IPS-NIHi7 (cell line): ENCODE results near the gene BLACAT1.

Experiments
- DNase-seq: peaks from one replicate; pipeline ENCODE4 v3.0.0; 2012; ENCODE audit warnings: mixed read lengths; ENCODE audit errors: extremely low spot score

The BLACAT1 gene

DNA sequence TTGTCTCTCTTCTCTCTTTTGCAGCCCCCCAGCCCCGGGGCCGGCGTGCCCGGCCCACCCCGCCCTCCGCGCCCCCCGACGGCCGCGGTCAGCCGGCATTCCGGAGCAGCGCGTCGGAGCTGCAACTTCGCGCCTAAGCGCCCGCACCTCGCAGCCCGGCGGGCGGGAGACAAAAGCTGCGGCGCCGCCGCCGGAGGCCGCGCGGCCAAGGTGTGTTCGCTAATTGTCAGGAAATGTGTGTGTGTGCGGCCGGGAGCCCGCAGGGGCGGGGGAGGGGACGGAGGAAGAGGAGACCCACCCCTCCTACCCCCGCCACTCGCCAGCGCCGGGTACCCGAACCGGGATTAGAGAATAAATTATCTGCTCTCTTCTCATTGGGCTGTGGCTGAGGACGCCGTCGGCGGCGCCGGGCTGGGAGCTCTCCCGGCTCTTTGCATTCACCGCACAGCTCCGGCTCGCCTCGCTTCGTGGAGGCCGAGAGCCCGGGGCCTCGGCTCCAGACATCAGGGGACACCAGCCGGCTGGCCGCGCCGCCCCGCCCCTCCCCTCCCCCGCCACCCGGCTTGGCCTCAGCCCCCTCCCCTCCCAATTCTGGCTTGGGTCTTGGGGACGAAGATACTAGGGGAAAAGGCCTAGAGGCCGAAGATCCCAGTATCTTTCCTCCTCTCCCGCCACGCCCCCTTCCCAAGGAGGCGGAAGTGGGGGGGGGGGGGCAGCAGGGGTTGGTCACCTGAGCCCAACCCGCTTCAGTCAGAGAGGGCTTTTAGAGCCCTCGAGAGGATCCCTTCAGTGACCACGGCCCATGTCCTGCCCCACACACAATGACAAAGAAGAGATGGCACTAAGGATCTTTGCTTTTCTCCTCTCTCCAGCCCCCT, 1.3 kb upstream of the BLACAT1 start:
- peak; percentile 75 for DNase-seq

DNA sequence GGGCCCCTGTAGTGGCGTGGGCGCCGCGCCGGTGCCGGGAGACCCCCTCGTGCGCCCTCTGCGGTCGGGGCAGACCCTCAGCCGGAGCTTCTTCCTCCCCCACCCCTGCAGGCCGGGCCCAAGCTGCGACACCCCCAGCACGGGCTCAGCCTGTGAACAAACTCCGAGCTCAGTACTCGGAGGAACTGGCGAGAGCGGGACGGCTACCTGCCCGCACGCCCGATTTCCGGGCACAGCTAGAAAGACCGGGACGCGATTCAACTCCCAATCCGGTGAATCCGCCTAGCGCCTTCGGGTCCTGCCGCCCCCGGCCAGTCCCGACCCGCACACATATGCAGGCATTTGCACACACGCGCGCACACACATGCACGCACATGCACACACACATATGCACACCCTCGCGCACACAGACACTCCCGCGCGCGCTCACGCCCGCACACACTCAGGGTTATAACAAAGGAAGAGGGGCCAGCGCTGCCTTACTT, 580 bp upstream of the BLACAT1 start:
- no peak for DNase-seq

DNA sequence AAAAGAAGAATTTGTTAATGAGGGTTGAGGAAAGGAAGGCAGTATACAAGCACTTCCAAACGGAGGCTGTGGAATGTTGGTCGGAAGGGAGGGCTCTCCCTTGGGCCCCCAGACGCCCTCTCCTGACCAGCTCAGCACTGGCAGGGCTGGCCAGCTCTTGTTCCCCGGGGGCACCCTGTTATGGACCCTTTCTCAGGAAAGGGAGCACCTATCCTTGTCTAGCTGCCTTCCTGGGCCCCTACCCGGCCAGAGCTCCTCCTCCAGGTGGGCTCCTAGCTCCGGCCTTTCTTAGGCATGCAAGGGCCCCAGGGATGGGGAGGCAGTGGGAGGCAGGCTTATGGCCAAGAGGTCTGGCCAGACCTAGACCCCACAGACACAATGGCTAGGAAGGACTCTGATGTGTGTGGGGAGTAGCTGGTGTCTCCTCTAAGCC, 926 bp downstream of the BLACAT1 start:
- peak; percentile 35 for DNase-seq

- DNase-seq = no peak
Measured at GRCh38 chr1:205453466-205453865, 2.4 kb downstream of the BLACAT1 start.

DNA sequence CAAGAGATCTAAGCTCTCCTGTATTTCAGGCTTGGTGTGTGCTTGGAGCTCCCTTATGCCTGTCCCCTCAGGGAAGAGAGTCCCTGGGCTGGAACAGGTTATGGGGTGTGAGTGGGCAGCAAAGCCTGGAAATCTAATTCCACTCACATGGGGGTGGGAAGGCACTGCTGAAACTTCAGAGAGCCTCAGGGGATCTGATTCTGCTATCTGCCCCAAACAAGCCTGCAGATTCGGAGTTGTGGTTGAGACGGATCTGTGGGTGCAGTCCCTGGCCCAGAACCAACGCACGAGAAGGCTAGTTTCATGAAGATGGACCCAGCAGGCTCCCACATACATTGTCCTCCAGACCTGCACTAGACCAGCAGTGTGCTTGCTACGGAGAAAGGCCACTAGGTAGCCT, 2.9 kb downstream of the BLACAT1 start:
- no peak for DNase-seq

DNA sequence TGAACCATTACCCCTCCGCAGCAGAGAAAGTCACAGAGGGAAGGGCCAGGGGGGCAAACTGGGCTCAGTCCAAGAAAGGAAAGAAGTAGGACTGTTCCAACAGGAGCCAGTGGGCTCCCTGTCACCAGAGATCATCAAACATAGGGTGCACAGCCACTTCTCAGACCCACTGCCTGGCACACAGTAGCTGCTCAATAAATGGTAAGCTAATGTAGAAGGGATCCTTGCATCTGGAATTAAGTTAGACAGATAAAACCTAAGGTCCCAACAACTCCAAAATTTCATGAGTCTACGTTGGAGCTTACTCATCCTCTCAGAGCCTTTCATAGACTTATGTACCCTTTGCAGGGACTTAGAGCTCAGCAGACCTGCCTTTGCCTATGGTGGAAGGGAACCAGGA, 3.5 kb downstream of the BLACAT1 start:
- no peak for DNase-seq

DNA sequence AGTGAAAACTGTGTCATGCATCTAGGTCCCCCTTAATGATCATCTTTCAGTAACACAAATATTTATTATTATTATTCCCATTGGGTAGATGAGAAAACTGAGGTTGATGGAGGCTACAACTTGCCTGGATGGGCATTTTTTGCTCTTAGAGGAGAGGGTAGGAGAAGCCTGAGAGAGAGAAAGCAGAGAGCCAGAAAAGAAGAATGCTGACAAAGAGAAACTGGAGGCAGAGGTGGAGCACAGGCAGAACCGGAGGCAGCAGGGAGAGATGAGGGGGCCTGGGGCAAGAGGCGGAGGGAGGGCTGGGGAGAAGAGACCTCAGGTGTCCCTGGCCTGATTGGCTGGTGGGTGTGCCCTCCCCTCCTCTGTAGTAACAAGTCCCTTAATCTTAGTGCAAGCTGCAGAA, 4.1 kb downstream of the BLACAT1 start:
- peak; percentile 78 for DNase-seq

DNA sequence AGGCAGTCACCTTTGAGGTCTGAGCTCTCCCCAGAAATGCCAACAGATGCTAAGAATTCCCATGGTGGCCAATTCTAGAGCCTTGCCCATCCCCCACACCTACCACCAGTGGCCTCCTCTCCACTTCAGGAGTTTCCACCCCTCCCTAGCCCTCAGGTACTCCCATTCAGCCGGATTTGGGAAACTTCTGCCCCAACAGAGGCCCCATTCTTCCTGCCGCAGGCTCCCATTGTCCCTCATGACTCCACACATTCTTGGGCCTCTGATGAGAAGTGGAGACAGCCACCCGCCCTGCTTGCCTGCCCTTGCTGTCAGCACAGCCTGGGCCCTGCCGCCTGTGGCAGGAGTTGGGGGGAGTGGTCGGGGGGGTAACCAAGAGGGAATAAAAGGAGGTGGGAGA, 4.6 kb downstream of the BLACAT1 start:
- DNase-seq = no peak

- DNase-seq = peak; percentile 29
Measured at GRCh38 chr1:205450448-205450847, 5.4 kb downstream of the BLACAT1 start.

- peak; percentile 76 for DNase-seq
Measured at GRCh38 chr1:205449750-205450443, 5.9 kb downstream of the BLACAT1 start.

DNA sequence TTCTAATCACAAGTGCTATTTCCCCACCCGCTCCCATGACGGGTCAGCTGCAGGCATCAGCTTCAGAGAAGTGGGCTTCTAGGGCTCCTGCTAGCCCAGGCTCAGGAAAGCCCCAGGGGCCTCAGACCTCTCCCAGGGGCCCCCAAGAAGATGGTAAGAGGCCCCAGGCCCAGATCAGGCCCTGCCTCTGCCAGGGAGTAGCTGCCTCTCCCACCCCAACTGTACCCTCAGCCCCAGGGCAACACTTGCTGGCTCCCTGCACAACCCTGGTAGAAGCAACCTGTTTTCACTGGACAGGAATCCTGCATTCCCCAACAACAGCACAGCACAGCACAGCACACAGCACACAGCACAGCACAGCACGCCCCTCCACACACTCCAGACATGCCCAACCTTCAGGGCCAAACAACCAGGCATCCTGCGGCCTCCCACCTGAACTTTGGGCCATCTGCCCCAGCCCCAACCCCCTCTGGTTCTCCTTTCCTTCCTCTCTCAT, 6.5 kb downstream of the BLACAT1 start:
- DNase-seq = no peak

- DNase-seq = peak; percentile 74
Measured at GRCh38 chr1:205448540-205449253, 7.1 kb downstream of the BLACAT1 start.

DNA sequence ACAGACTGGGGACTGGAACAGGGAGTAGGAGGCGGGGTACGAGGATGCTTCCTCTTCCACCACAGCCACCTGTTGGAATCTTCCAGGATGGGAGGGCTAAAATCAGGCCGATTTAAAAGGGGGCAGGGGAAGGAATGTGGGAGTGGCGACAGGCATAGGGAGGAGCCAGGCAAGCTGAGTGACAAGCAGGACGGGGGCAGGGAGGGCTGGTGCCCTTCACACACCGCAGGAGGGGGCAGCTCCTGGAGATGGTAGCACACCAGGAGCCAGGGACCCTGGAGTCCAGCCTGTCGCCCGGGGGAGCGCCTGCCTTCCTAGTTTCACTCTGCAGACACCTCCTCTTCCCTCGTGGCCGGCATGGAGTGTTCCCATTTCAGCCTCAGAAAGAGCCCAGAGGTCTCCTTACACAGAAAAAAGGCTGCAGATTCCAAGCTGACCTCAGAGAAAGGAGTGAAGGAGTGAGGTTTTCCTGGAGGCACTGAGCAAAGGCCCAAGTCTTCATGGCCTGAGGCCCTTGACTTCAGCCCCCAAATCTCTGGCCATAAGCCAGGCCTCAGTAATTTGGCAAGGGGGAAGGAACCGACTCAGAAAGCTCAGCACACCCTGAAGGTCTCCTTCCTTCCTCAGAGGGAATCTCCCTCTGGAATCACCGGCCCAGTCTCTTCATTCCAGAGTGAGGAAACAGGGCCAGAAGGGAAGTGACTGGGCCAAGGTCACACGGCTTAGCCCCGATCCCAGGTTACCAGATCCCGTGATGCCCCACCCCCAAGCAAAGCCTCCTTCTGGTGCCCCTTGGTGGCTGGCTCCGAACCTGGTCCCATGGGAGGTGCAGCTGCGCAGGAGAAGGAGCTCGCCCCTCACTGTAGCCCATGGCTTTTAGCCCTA, 8.1 kb downstream of the BLACAT1 start:
- peak; percentile 58 for DNase-seq

GRCh38 chr1:205446828-205447227, 9.0 kb downstream of the BLACAT1 start:
- no peak for DNase-seq

- DNase-seq = no peak
Measured at GRCh38 chr1:205445646-205445935, 10.3 kb downstream of the BLACAT1 start.

GRCh38 chr1:205444931-205445645, 10.8 kb downstream of the BLACAT1 start:
- peak; percentile 80 for DNase-seq

- no peak for DNase-seq
Measured at GRCh38 chr1:205444300-205444930, 11.4 kb downstream of the BLACAT1 start.

- DNase-seq = no peak
Measured at GRCh38 chr1:205443585-205444299, 12.1 kb downstream of the BLACAT1 start.

DNA sequence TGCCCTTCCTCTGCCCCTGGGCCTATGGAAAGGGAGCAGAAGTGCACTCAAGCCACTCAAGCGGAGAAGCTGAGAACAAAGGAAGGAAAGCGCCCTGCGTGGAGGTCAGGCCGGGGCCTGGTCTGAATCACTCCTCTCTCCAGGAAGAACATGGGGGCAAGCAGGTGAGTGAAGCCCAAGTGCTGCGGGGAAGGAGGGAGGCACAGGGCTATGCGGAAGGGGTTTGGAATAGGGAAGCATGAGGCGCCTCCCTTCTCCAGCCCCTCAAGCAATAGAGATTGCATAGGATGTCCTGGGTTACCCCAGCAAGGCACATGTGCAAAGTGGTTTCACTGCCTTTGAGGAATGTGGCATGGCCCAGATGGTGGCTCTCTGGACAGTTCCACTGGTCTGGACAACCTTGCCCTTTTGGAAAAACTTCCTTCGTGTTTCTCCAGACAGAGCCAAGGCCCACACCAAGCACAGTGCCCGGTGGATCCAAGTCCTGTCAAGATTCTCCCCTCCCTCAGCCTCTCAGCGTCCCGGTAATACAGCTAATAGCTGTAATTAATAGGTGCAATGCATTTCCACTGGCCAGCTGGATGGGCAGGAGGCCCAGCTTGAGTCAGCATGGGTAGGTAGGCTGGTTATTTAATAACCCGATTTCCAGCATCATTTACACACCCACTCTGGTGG, 13.7 kb downstream of the BLACAT1 start:
- DNase-seq = no peak
